HG03025 (cell line): Measurements from ENCODE around the gene UQCC5.

Source experiments
- ATAC-seq: cut with Tn5 transposase; IDR thresholded peaks from one replicate; pipeline ENCODE4 v1.9.1; 2021; ENCODE audit warnings: mild to moderate bottlenecking, moderate library complexity; ENCODE audit not compliant: unreplicated experiment, low FRiP score

The UQCC5 gene

DNA sequence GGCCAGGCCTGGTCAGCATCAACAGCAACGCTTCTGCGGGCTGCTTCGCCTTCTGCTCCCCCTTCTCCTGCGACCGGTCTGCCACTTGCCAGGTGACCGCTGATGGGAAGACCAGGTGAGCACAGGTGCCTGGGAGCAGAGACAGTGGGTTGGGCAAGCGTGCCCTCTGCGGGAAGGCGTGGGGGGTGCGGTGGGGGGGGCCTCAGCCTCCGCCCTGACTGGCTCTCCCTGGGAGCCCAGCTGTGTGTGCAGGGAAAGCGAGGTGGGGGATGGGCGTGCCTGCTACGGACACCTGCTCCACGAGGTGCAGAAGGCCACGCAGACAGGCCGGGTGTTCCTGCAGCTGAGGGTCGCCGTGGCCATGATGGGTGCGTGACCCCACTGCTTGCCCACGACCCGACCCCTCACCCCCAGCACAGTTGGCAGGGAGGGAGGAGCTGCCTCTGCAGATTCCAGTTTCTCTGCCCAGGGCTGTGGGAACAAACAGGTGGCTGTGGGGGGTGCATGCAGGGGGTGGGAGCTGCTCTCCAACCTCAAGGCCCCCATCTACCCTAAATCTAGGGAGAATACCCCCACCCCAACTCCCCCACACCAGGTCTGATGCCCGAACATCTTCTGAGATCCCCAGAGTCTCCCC, 32.5 kb upstream of the UQCC5 start:
- ATAC-seq, result no peak

DNA sequence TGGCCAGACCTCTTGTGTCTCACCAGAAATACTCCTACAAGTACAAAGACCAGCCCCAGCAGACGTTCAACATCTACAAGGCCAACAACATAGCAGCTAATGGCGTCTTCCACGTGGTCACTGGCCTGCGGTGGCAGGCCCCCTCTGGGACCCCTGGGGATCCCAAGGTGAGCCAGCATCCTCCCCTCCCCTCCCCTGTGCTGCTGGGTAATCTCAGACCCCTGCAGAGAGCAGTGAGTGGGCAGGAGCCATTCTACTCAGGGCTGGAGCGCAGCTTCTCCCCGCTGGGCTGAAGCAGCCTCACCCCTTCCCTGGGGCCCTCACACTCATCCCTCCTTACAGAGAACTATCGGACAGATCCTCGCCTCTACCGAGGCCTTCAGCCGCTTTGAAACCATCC, 31.4 kb upstream of the UQCC5 start:
- ATAC-seq, result no peak

DNA sequence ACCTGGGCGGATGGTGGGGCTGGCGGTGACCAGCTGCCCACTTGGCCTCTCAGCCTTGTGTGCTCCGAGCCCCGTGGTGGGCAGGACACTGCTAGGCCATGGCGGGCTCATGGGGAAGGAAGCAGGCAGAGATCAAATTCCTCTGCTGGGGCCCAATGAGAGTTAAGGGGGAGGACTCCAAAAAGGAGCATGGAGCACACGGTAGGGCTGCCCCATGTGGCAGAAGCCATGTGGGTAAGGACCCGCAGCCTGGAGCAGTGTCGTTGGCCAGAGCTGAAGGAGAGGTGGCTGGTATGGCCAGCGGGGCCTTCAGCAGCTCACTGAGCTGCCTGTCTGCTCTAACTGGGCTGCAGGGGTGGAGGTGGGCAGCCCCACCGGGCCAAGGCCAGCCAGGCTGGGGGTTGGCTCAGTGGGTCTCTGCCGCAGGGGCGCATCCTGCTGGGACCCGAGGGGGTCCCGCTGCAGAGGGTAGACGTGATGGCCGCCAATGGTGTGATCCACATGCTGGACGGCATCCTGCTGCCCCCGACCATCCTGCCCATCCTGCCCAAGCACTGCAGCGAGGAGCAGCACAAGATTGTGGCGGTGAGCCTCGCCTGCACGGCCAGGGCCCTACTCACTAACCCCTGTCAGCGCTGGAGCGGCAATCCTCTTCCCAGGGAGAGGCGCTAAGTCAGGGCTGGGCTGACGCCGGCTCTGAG, 30.0 kb upstream of the UQCC5 start:
- ATAC-seq, result no peak

DNA sequence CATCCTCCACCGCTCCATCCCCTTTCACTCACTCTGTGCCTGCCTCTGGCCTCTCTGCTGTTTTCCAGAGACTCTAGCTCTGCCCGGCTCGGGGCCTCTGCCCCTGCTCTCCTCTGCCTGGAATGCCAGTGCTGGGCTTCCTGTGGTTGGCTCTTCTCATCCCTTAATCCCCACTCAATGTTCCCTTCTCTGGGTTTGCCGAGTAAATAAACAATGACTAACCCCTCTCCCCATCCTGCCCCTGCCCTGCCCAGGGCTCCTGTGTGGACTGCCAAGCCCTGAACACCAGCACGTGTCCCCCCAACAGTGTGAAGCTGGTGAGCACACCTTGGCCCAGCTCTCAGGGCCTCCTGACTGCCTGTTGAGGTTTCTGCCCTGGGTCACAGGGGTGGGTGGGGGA, 29.0 kb upstream of the UQCC5 start:
- ATAC-seq, result no peak

DNA sequence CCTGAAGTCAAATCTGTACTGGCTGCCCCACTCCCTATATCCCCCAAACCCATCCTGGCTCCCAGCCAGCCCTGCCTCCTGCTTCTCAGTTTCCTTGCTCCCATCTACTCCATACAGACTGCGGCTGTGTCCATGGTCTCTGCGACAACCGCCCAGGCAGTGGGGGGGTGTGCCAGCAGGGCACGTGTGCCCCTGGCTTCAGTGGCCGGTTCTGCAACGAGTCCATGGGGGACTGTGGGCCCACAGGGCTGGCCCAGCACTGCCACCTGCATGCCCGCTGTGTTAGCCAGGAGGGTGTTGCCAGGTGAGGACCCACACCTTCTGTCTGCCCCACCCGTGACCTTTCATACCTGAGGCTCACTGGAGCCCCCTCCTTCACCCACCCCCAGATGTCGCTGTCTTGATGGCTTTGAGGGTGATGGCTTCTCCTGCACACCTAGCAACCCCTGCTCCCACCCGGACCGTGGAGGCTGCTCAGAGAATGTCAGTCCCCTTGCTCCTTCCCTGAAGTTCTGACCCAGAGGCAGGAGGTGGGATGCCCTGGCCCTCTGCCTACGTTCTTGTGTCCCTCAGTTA, 26.6 kb upstream of the UQCC5 start:
- no peak for ATAC-seq

DNA sequence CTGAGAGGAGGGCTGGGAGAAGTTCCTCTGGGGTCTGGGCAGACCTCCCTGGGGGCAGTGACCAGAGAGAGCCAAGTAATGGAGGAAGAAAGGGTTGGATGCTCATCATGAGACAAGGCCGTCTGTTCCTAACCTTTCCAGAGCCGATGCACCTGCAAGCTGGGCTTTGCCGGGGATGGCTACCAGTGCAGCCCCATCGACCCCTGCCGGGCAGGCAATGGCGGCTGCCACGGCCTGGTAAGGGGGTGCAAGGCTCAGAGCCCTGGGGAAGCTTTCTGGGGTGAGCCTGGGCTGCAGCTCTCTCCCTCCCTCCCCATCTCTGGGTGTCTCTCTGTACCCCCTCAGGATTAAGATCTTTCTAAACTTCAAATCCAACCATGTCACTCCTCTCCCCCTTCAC, 24.9 kb upstream of the UQCC5 start:
- no peak for ATAC-seq

DNA sequence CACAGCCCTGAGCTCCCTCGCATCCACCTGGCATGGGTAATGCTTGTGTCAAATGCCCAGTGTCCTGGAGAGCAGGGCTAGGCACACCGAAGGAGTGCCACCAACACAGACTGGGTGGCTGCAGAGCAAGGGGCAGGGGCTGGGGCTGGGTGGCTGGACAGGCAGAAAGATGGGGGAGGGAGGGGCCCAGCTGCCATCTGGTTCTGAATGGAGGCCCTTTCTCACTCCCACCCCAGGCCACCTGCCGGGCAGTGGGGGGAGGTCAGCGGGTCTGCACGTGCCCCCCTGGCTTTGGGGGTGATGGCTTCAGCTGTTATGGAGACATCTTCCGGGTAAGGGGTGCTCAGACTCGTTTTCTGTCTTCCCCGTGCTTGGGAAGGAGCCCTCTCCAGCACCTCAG, 24.3 kb upstream of the UQCC5 start:
- no peak for ATAC-seq

DNA sequence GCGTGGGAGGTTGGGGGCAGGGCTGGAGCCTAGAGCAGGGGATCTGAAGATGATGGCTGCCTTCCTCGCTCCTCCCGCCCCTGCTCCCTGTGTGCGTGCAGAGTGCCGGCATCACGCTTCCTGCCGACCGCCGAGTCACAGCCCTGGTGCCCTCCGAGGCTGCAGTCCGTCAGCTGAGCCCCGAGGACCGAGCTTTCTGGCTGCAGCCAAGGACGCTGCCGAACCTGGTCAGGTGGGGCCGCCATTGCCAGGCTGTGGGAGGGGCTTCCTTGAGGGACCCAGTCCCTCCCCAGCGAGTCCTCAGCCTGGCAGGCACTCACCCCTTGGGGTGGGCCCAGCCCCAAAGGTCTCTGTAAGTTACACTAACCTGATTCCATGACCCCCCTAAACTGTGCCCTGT, 23.7 kb upstream of the UQCC5 start:
- ATAC-seq, result no peak

DNA sequence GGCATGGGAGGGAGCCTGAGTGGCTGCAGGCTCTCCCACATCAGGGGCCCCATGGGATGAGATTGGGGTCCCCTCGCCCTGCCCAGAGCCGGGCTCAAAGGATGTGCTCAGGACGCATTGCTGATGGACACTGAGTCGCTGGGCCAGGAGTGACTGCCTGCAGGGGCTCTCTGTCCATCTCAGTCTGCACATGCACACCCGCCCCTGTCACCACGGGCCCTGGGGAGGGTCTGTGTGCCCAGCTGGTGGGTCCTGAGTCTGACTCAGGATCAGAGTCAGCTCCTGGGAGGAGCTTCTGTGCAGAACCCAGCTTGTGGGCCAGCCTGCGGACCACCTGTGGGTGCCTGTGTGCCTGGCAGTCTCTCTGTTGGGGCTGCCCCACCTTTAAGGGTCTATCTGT, 23.1 kb upstream of the UQCC5 start:
- no peak for ATAC-seq

DNA sequence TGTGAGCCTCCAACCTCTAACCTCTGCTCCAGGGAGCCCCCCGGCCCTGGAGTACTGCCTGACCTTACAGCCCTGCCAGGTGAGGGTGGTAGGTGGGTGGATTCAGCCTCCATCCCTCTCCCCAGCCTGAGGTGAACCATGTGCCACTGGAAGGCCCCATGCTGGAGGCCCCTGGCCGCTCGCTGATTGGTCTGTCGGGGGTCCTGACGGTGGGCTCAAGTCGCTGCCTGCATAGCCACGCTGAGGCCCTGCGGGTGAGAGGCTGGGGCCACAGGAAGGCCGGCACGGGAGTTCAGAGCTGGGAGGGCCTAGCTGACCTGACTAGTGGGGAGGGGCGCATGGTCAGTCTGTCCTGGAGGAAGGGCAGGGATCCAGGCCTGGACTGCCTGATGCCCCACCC, 21.8 kb upstream of the UQCC5 start:
- no peak for ATAC-seq

DNA sequence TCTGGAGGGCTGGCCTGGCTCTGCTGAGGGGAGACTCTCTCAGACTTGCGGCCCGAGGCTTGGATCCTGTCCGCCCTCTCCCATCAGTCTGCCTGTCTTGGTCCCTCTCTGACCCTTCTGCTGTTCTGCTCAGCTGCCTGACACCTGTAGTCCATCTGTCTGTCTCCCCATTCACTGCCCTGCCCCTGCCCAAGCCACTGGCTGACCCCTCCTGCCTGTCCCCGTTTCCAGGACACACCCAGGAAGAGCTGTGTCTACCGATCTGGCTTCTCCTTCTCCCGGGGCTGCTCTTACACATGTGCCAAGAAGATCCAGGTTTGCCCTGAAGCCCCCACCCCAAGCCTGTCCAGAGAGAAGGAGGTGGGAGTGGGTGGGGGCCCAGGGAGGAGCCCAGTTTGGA, 21.2 kb upstream of the UQCC5 start:
- no peak for ATAC-seq

DNA sequence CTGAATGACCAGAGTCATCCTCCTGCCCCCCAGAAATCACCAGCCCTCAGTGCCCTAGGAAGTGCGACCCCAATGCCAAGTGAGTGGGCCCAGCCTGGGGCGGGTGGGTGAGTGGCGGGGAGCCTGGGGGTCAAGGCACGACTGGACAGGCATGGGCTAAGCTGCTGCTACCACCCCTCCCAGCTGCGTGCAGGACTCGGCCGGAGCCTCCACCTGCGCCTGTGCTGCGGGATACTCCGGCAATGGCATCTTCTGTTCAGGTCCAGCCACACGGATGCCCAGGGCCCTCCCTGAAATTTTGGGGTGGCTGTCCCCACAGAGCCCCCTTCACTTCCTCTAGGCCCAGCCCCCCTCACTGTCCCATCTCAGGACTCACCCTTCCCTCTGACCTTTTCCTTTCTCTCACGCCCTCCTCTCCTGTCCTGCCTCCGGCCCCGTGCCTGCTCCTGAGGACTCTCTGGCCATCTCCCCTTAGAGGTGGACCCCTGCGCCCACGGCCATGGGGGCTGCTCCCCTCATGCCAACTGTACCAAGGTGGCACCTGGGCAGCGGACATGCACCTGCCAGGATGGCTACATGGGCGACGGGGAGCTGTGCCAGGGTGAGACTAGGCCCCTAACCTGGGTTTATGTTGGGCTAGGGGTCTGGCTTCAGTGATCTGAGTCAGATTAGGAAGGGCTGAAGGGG, 19.8 kb upstream of the UQCC5 start:
- no peak for ATAC-seq

DNA sequence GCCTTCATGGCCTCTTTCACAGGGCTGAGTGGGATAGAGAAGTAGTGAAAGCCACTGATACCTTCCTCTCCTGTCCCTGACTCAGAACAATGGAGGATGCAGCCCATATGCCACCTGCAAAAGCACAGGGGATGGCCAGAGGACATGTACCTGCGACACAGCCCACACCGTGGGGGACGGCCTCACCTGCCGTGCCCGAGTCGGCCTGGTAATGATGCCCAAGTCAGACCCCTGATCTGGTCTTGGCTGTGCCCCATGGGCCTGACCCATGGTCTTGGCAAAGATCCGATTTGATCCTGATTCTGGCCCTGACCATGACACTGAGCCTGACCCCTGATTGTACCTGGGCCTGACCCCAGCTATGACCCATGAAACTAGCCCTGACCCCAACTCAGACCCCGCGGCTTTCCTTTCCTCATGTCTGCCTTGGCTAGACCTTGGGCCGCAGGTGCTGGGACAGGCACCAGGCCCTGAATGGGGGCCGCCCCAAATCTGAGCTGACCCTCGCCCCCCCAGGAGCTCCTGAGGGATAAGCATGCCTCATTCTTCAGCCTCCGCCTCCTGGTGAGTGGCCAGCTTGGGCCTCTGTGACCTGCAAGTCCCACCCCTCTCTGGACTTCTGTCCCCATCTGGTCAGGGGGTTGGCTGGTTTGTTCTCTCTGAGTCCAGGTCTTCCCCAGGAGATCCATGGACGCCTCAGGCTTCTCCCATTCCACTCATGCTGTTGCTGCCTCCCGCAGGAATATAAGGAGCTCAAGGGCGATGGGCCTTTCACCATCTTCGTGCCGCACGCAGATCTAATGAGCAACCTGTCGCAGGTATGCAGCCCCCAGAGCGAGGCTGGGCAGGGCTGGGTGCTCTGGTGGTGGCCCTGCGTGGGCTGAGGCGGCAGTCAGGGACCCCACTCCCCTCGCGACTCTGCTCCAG, 18.3 kb upstream of the UQCC5 start:
- no peak for ATAC-seq

DNA sequence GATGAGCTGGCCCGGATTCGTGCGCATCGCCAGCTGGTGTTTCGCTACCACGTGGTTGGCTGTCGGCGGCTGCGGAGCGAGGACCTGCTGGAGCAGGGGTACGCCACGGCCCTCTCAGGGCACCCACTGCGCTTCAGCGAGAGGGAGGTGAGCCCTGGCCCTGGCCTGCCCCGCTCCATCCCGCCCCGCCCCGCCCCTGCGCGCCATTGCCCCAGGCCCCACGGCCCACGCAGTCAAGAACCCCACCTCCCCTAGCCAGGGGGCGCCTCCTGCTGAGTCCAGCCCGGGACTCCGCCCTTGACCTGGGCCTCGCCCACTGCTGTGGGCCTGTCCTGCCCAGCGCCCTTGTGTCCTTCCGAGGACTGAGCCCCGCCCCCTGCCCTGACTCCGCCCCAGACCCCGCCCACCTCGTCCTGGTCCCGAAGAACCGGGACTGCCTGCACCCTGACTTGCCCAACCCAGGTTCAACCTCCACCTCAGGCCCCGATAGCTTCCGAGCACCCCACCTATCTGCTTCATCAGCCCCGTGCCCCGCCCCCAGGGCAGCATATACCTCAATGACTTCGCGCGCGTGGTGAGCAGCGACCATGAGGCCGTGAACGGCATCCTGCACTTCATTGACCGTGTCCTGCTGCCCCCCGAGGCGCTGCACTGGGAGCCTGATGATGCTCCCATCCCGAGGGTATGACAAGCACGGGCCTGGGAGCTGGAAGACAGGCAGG, 17.5 kb upstream of the UQCC5 start:
- no peak for ATAC-seq

DNA sequence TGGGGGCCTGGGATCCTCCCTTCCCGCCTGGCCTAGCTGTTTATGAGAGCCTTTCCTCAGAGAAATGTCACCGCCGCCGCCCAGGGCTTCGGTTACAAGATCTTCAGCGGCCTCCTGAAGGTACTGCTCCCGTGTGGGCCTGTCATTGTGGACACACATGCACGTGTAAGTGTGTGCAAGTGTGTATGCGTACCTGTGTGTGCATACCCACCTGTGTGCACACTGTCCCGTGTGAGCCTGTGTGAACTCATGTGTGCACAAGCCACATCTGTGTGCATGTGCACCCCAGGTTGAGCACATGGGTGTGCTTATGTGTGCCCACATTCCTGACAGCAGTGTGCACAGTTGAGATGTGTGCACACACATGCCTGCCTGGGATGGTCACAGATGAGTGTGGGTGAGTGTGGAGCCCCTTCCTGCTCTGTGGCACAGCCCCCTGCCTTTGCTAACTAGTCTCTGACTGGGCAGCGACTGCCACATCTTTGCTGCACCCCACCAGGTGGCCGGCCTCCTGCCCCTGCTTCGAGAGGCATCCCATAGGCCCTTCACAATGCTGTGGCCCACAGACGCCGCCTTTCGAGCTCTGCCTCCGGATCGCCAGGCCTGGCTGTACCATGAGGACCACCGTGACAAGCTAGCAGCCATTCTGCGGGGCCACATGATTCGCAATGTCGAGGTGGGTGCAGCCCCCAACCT, 16.8 kb upstream of the UQCC5 start:
- no peak for ATAC-seq

DNA sequence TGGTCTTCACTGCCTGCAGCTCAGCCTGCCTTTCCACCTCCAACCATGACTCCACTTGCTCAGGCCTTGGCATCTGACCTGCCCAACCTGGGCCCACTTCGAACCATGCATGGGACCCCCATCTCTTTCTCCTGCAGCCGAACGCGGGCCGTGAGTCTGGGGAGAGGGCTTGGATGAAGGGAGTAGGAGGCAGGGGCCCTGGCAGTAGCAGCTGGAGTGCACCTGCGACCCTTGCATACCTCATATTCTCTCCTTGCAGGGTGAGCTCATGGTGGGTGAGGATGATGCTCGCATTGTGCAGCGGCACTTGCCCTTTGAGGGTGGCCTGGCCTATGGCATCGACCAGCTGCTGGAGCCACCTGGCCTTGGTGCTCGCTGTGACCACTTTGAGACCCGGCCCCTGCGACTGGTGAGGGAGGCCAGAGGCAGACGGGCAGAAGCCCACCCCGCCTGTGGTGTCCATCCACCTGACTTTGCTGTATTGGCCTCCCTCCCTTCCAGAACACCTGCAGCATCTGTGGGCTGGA, 16.2 kb upstream of the UQCC5 start:
- ATAC-seq, result no peak

DNA sequence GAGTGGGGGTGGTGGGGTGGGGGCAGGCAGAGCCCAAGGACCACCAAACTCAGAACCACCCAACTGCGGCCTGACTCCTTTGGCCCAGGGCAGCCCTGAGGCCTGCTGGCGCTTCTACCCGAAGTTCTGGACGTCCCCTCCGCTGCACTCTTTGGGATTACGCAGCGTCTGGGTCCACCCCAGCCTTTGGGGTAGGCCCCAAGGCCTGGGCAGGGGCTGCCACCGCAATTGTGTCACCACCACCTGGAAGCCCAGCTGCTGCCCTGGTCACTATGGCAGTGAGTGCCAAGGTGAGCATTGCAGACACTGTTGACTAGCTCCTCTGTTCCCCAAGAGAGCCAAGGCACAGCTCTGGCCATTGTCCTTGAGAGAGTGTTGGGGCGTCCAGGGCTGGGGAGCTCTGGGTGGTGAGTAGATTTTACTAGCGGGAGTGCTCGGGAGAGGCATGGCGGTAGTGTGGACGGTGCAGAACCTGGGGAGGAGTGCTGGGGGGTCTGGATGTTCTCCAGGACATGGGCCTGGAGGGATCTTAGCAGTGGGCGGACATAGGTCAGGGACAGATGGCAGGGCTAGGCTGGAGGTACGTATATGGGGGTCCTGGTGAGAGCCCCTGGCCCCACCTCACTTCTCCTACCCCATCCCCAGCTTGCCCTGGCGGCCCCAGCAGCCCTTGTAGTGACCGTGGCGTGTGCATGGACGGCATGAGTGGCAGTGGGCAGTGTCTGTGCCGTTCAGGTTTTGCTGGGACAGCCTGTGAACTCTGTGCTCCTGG, 15.5 kb upstream of the UQCC5 start:
- no peak for ATAC-seq

DNA sequence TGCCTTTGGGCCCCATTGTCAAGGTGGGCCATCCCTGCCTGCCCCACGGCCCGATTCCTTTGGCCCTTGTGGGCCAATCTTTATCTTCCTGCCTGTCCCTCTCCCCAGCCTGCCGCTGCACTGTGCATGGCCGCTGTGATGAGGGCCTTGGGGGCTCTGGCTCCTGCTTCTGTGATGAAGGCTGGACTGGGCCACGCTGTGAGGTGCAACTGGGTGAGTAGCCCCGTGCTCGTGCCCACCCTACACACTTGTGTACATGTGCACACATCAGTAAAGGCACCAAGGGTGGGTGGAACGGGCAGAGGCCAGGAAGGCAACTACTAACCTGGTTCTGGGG, 14.9 kb upstream of the UQCC5 start:
- no peak for ATAC-seq
